ENCODE measurements around the gene HORMAD1. TPM values are rescaled to one million over a fixed set of nuclear protein-coding genes. Genes with fewer than 3 reads are reported as not detected.

HORMAD1 gene
- total RNA-seq, 1 donor from 2014 or later: not detected

GRCh38 chr1:150761801-150762200 is 41.1 kb upstream of the HORMAD1 start:
- TF ChIP-seq CTCF (conservative IDR thresholded peaks at IDR 0.05; ENCODE audit: low read depth, low read length): no peak
- DNase-seq (ENCODE audit: low read depth): no peak
- H3K4me3 ChIP-seq (ENCODE audit: low read depth, low read length): no peak overlapping the region

GRCh38 chr1:150760013-150760412 is 39.3 kb upstream of the HORMAD1 start:
- no peak for TF ChIP-seq CTCF (conservative IDR thresholded peaks at IDR 0.05; ENCODE audit: low read depth, low read length)
- H3K4me3 ChIP-seq (ENCODE audit: low read depth, low read length): no peak overlapping the region
- DNase-seq (ENCODE audit: low read depth): no peak

- H3K4me3 ChIP-seq (ENCODE audit: low read depth, low read length): no peak overlapping the region
- TF ChIP-seq CTCF (conservative IDR thresholded peaks at IDR 0.05; ENCODE audit: low read depth, low read length): no peak
- no peak for DNase-seq (ENCODE audit: low read depth)
Observed at GRCh38 chr1:150753416-150753815, 32.7 kb upstream of the HORMAD1 start.

- DNase-seq (ENCODE audit: low read depth): no peak
- H3K4me3 ChIP-seq (ENCODE audit: low read depth, low read length): no peak overlapping the region
- TF ChIP-seq CTCF (conservative IDR thresholded peaks at IDR 0.05; ENCODE audit: low read depth, low read length): no peak
Observed at GRCh38 chr1:150751443-150751842, 30.7 kb upstream of the HORMAD1 start.

GRCh38 chr1:150749720-150750311 is 29.1 kb upstream of the HORMAD1 start:
- no peak for TF ChIP-seq CTCF (conservative IDR thresholded peaks at IDR 0.05; ENCODE audit: low read depth, low read length)
- DNase-seq (ENCODE audit: low read depth): no peak
- no peak overlapping the region for H3K4me3 ChIP-seq (ENCODE audit: low read depth, low read length)

GRCh38 chr1:150748878-150749719 is 28.4 kb upstream of the HORMAD1 start:
- H3K4me3 ChIP-seq (ENCODE audit: low read depth, low read length): no peak overlapping the region
- DNase-seq (ENCODE audit: low read depth): no peak
- no peak for TF ChIP-seq CTCF (conservative IDR thresholded peaks at IDR 0.05; ENCODE audit: low read depth, low read length)
